Measurements from ENCODE around the gene TSACC. TPM values are rescaled to one million over a fixed set of nuclear protein-coding genes. Genes with fewer than 3 reads are reported as not detected.

The TSACC gene
- total and polyA plus RNA-seq, 10 of the 15 experiments (the other 5 are each of a cell fraction or from before 2014, with no cell fraction given), result 0.25 to 2.8 (median 0.92) TPM; not detected in 4

DNA sequence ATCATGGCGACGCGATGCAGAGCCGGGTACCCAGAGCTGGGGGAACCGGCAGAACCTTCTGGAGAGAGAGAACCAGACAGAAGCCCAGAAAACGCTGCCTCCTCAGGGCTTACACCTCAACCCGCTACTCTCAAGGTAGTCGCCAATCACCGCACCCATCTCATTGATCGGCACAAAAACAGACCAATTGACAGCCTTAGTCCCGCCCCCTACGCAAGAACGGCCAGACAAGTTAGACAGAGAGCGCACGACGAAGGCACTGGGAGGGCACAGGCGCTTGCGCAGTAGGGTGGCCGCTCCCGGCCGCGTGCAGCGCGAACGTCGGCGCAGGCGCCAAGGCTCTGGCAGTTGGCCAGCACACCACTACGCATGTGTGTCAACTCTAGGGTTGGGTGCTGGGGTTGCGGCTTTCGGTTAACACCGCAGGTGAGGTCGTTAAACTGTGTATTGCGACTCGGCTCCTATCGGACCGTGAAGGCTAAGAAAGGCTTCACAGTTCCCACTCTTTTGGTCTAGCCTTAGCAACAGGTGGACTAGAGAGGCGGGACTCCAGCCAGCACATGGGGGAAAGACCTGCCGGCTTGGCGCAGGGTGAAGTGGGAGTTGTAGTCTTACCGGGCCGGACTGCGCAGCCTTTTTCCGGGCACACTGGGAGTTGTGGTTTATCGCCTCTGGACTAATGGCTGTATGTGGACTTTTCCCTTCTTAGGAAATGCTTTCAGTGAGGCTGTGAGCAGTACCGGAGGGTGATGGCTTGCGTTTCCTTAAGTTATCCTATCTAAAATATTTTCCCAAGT lies at the start of gene TSACC, which contains the start of gene CCT3 (continued):
- TF ChIP-seq, protein P1, sequence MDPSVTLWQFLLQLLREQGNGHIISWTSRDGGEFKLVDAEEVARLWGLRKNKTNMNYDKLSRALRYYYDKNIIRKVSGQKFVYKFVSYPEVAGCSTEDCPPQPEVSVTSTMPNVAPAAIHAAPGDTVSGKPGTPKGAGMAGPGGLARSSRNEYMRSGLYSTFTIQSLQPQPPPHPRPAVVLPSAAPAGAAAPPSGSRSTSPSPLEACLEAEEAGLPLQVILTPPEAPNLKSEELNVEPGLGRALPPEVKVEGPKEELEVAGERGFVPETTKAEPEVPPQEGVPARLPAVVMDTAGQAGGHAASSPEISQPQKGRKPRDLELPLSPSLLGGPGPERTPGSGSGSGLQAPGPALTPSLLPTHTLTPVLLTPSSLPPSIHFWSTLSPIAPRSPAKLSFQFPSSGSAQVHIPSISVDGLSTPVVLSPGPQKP (IDR thresholded peaks at IDR 0.05; ENCODE audit: low read depth, low read length), result 0 out of 2 replicates have a peak, but pooled peaks have one; percentile 28
- TF ChIP-seq RAD51 (IDR thresholded peaks at IDR 0.05), result peak; percentile 84
- peak; percentile 90 for TF ChIP-seq CBFB (IDR thresholded peaks at IDR 0.05; ENCODE audit: low read depth)
- peak; percentile 76 to 90 for TF ChIP-seq BHLHE40 (IDR thresholded peaks at IDR 0.05; ENCODE audit: borderline replicate concordance in 1 of 2, low read depth in 2 of 2, low read length in 1 of 2)
- TF ChIP-seq ZNF217 (IDR thresholded peaks at IDR 0.05), result no peak; the same call in 1 of the 2 replicates
- TF ChIP-seq HCFC1 (IDR thresholded peaks at IDR 0.05; ENCODE audit: low read length), result peak; percentile 92
- TF ChIP-seq FOS (IDR thresholded peaks at IDR 0.05; ENCODE audit: borderline replicate concordance, extremely low read depth, insufficient read length), result peak; percentile 78
- TF ChIP-seq YY1 (IDR thresholded peaks at IDR 0.05; ENCODE audit: low read depth, low read length), result peak; percentile 89
- TF ChIP-seq, protein P2, sequence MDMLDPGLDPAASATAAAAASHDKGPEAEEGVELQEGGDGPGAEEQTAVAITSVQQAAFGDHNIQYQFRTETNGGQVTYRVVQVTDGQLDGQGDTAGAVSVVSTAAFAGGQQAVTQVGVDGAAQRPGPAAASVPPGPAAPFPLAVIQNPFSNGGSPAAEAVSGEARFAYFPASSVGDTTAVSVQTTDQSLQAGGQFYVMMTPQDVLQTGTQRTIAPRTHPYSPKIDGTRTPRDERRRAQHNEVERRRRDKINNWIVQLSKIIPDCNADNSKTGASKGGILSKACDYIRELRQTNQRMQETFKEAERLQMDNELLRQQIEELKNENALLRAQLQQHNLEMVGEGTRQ (IDR thresholded peaks at IDR 0.05; ENCODE audit: borderline replicate concordance, low read depth, low read length), result peak; percentile 48
- peak; percentile 42 for TF ChIP-seq KLF5 (IDR thresholded peaks at IDR 0.05; ENCODE audit: partially characterized antibody)
- peak; percentile 85 for TF ChIP-seq TAF1 (IDR thresholded peaks at IDR 0.05; ENCODE audit: borderline replicate concordance, low read depth, low read length)
- 0 out of 2 replicates have a peak, but pooled peaks have one; percentile 34 for TF ChIP-seq MEF2A (IDR thresholded peaks at IDR 0.05; ENCODE audit: insufficient read depth, low read depth, low read length)
- TF ChIP-seq, protein P3, sequence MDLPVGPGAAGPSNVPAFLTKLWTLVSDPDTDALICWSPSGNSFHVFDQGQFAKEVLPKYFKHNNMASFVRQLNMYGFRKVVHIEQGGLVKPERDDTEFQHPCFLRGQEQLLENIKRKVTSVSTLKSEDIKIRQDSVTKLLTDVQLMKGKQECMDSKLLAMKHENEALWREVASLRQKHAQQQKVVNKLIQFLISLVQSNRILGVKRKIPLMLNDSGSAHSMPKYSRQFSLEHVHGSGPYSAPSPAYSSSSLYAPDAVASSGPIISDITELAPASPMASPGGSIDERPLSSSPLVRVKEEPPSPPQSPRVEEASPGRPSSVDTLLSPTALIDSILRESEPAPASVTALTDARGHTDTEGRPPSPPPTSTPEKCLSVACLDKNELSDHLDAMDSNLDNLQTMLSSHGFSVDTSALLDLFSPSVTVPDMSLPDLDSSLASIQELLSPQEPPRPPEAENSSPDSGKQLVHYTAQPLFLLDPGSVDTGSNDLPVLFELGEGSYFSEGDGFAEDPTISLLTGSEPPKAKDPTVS (IDR thresholded peaks at IDR 0.05; ENCODE audit: low read depth, low read length), result peak; percentile 88; the same call in 1 of the 2 replicates
- TF ChIP-seq ZBED1 (IDR thresholded peaks at IDR 0.05; ENCODE audit: borderline replicate concordance), result peak; percentile 99
- peak; percentile 78; the same call in 1 of the 2 replicates for TF ChIP-seq MYB (IDR thresholded peaks at IDR 0.05; ENCODE audit: borderline replicate concordance, low read depth, low read length)
- TF ChIP-seq SMAD5 (IDR thresholded peaks at IDR 0.05; ENCODE audit: low read depth), result peak; percentile 80
- TF ChIP-seq HDGF (IDR thresholded peaks at IDR 0.05), result peak; percentile 79; the same call in 1 of the 2 replicates
- TF ChIP-seq MYC (IDR thresholded peaks at IDR 0.05; ENCODE audit: insufficient read depth, insufficient read length, insufficient replicate concordance, low read length, severe bottlenecking), result peak; percentile 86
- peak; percentile 71; the same call in 1 of the 2 replicates for TF ChIP-seq TBL1XR1 (IDR thresholded peaks at IDR 0.05; ENCODE audit: low read depth, low read length)
- TF ChIP-seq NR2C1 (IDR thresholded peaks at IDR 0.05), result peak; percentile 63
- TF ChIP-seq STAT1 (conservative IDR thresholded peaks at IDR 0.05), result 0 out of 2 replicates have a peak, but pooled peaks have one; percentile 25
- peak; percentile 59 for TF ChIP-seq MTA2 (IDR thresholded peaks at IDR 0.05; ENCODE audit: low read depth)
- TF ChIP-seq, protein P4, sequence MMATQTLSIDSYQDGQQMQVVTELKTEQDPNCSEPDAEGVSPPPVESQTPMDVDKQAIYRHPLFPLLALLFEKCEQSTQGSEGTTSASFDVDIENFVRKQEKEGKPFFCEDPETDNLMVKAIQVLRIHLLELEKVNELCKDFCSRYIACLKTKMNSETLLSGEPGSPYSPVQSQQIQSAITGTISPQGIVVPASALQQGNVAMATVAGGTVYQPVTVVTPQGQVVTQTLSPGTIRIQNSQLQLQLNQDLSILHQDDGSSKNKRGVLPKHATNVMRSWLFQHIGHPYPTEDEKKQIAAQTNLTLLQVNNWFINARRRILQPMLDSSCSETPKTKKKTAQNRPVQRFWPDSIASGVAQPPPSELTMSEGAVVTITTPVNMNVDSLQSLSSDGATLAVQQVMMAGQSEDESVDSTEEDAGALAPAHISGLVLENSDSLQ (IDR thresholded peaks at IDR 0.05), result peak; percentile 100
- TF ChIP-seq ESRRA (IDR thresholded peaks at IDR 0.05; ENCODE audit: low read length), result peak; percentile 36; the same call in 1 of the 2 replicates
- TF ChIP-seq ZNF622 (IDR thresholded peaks at IDR 0.05), result peak; percentile 98
- 0 out of 2 replicates have a peak, but pooled peaks have one; percentile 32 for TF ChIP-seq GATAD2B (conservative IDR thresholded peaks at IDR 0.05; ENCODE audit: low read depth)
- peak; percentile 81 for TF ChIP-seq RELA (IDR thresholded peaks at IDR 0.05; ENCODE audit: borderline replicate concordance, partially characterized antibody)

Data from GM12878 (cell line).